OCI-M1 (cell line): Measurements from ENCODE around the gene RPS17.

Source experiments
- DNase-seq: peaks from one replicate; lab custom pipeline; 2025; lab: John Stamatoyannopoulos, UW

RPS17 gene

DNA sequence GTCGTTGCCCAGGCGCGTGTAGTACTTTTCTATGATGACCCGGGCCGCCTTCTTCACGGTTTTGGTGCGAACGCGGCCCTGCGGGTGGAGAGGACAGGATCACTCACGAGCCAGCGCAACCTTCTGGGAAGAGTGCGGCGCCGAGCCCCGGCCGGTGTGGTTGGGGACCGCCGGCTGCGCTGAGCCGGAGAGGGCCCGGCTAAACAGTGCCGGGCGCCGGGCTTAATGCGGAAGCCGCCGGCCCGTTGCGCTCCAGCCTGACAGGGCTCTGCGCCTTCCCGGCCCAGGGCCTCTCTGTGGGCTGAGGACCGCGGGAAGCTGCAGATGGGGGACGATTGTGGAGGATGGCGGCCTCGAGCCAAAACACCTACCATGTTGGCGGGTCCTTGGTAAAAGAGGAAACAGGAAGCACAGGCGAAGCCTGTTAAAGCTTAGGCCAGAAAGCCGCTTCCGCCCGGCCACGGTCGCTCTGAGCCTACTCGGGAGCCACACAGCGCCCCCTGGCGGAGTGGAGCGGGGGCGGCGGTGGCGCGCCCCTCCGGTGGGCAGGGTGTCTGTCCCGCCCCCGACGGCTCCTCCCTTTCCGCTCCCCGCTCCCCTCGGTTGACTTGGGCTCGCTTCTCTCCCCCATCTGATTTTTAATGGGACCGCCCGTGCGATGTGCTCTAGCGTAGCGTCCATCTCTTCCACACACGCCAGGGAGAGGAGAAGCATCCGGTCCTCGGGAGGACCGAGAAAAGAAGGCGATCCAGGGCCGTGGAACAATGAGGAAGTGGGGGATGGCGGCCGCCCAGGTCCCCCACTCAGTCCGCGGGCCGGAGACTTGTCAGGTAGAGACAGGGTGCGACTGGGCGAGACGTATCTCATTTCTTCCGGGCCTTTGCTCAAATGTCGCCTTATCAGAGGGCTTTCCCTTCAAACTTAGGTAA lies at the start of gene RPS17:
Gene RPS17 (minus strand): TSS at position 403 of the 929 bp plus-strand sequence. CDS start 29 bp downstream, at position 374.
- no peak for DNase-seq

DNA sequence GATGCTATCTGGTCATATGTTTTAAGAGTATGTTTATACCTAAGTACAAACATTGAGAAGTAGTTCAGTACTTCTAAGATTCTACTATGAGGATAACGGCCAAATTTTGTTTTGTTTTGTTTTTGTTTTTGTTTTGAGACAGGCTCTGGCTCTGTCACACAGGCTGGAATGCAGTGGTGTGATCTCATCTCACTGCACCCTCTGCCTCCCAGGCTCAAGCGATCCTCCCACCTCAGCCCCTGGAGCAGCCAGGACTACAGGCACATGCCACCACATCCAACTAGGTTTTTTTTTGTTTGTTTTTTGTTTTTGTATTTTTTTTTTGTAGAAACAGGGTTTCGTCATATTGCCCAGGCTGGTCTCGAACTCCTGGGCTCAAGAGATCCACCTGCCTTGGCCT lies 47.5 kb upstream of the RPS17 start:
- DNase-seq = no peak

GRCh38 chr15:82585072-82585471 lies 44.8 kb upstream of the RPS17 start:
- DNase-seq = peak; percentile 77

- DNase-seq = no peak
These were observed 40.5 kb upstream of the RPS17 start for GRCh38 chr15:82580713-82581112.

GRCh38 chr15:82575335-82575734 lies 35.1 kb upstream of the RPS17 start:
- peak; percentile 37 for DNase-seq

DNA sequence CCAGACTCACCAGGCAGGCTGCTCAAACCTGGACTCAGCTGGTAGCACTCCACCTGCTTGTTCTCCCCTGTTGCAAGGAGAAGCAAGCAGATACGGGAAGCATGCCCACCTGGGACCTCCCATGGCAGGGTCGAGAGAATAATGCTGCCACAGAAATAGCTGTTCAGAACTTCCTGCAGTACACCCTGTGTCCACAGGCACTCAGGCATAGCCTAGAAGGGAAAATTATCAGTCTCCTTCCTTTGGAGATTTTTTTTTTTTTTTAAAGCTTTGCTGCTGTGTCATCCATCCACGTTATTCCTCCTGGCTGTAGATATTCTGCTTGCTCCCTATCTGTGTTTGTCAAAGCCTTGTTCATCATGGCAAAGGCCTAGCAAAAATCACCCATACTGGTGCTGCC lies 32.7 kb upstream of the RPS17 start:
- DNase-seq = no peak

DNA sequence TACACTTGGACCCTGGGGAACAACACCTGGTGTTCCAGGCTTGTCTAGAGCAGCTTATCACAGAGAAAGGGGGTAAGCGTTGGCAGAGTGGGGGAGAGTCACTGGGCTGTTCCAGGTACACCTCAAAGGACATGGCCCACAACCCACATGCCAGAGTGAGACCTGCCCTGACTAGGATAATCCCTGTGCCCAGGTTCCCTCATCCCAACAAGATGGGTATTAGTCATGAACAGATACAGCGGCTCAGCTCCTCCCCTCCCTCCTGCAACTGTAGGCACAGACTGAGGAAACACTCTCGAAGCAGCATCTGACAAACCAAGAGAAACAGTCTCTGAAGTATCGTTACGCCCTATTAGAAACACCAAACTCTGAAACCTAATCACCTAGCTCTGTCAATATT lies 32.1 kb upstream of the RPS17 start:
- no peak for DNase-seq

DNA sequence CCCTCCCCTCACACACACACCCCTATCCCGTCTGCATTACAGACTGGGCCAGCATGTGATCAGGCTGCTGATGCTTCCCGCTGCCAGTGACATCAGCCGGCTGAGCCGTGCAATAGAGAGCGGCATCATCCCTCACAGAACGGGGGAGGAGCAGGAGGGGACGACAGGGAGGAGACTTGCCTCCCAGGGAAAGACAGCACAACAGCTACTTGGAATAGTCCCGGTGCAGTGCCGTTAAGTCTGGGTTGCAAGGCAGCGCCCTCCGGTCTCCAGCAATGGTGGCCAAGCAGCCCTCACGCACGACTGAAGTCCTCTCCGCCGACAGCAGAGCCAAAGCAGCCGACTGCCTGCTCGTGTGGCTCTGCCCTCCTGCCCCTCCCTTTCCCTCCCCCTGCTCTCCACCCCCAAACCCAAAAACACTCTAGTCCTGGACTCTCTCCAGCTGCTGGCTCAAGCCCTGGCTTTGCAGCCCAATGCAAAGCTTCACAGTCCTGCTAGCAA lies 31.5 kb upstream of the RPS17 start:
- no peak for DNase-seq

DNA sequence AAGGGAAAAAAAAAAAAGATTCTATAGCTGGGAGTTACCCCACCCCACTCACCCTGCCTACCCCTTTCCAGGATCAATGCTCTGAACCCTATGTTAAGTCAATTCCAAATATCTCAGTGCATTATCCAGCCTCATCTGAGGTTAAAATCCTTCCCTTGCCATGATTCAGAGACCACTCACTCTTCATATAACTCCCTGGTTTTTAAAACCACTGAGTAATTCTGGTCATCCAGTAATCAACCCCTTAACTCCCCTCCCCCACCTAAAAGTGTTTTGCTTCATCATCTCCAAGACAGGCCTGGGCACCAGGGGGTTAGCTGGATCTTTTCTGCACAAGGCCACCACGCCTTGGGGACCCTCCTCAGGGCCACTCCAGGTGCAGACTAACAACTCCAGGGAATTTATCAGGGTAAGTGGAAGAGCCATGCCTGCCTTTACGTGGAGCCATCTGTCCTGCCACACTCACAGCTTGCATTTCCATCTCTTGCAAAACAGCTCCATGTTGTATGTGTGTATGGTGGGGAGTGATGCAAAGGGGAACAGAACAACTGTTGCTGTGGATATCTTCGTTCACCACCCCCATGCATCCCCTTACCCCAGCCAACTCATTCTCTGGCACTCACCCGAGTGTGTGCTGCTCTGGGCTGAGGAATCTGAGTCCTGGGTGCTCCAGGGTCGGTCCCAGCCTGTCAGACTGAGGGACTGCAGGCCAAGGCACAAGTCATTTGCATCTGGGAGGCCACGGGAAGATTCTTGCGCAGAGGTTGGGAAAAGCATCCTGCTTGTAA lies 30.7 kb upstream of the RPS17 start:
- no peak for DNase-seq

- DNase-seq = no peak
These were observed 29.6 kb upstream of the RPS17 start for GRCh38 chr15:82569834-82570233.

GRCh38 chr15:82568986-82569385 lies 28.7 kb upstream of the RPS17 start:
- DNase-seq = no peak

- no peak for DNase-seq
These were observed 27.4 kb upstream of the RPS17 start for GRCh38 chr15:82567661-82568060.

DNA sequence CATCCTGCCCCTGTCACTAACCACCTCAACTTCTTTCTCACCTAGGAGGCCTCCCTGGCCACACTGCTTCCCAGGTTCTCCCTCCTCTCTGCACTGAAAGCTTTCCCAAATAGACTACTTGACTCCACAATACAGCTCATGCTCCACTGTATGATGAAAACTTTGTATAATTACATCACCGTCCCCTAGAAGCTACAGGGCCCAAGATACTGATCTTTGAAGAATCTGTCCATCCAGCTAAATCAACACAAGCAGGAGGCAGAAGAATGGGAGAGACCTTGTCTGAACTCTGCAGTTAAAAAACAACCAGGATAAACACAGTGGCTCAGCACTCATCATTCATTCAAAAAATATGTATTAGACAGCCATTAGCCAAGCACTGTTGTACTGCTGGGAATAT lies 26.4 kb upstream of the RPS17 start:
- DNase-seq = peak; percentile 13

GRCh38 chr15:82558502-82558901 lies 18.2 kb upstream of the RPS17 start:
- no peak for DNase-seq

- DNase-seq = no peak
These were observed 16.2 kb upstream of the RPS17 start for GRCh38 chr15:82556315-82557035.

GRCh38 chr15:82554849-82555248 lies 14.6 kb upstream of the RPS17 start:
- no peak for DNase-seq

GRCh38 chr15:82554351-82554750 lies 14.1 kb upstream of the RPS17 start:
- DNase-seq = no peak

- no peak for DNase-seq
These were observed 13.6 kb upstream of the RPS17 start for GRCh38 chr15:82553846-82554245.

GRCh38 chr15:82552861-82553260 lies 12.6 kb upstream of the RPS17 start:
- no peak for DNase-seq

- peak; percentile 6 for DNase-seq
These were observed 11.5 kb upstream of the RPS17 start for GRCh38 chr15:82551646-82552247.

DNA sequence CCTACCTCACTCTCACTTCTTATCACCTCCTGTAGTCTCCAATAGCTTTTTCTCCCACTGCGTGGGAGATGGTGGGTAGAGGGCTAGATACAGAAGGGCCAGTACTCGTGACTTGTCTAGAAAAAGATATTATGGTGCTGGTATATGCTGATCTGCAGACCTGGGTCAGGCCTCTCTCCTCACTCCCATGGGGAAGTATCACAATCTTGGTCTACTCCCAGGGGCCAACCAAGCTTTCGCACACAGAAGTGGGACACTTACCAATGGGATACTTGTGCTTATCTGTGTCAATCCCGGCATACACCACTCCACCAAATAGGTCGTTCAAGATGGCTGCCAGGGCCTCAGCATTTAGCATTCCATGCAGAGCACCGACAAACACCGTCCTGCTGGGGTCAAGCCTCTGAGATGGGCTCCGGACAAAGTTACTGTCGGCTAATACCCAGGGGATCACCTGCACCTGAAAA lies 9.0 kb upstream of the RPS17 start:
- peak; percentile 49 for DNase-seq

- peak; percentile 49 for DNase-seq
These were observed 8.4 kb upstream of the RPS17 start for GRCh38 chr15:82548700-82549099.
